Ovary (tissue), 3 donors: ENCODE measurements around the gene INS.

Experiments
- EP300 ChIP-seq: sonication (generic); formaldehyde crosslinking; IDR thresholded peaks from one replicate; pipeline ENCODE4 v1.6.1; 2017; ENCODE audit warnings: antibody characterized with exemption
- TF ChIP-seq, protein P1 (sequence below), 3 donors: fragments of 450-650 bp in 2 of 3; fragments of 200-600 bp in 1 of 3; IDR thresholded peaks; one replicate each; pipeline versions ENCODE4 v1.5.1 to v1.8.0; 2016 to 2022; ENCODE audit warnings: antibody characterized with exemption in 3 of 3, mild to moderate bottlenecking in 1 of 3
- donor health status: DM: no; HTN: no; CAD: no.

DNA sequence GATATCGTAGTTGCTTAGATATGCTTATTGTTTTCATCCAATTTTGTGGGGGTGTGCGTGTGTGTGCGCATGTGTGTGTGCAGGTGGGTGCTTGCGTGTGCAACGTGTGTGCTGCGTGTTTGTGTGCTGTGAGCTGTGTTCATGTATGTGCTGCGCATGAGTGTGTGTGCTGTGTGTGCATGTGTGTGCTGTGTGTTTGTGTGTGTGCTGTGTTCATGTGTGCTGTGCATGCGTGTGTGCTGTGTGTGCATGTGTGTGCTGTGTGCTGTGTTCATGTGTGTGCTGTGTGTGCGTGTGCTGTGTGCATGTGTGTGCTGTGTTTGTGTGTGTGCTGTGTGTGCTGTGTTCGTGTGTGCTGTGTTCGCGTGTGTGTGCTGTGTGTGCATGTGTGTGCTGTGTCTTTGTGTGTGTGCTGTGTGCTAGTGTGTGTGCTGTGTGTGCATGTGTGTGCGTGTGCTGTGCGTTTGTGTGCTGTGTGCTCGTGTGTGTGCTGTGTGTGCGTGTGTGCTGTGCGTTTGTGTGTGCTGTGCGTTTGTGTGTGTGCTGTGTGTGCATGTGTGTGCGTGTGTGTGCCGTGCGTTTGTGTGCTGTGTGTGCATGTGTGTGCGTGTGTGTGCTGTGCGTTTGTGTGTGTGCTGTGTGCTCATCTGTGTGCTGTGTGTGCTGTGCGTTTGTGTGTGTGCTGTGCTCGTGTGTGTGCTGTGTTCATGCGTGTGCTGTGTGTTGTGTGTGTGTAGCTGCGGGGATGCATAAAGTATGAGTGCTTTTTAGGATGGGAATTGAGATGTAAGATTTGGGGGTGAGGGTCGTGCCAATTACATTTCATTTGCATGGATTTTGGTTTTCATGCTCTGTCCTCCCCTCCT lies 29.4 kb downstream of the INS start:
- TF ChIP-seq, protein P1, sequence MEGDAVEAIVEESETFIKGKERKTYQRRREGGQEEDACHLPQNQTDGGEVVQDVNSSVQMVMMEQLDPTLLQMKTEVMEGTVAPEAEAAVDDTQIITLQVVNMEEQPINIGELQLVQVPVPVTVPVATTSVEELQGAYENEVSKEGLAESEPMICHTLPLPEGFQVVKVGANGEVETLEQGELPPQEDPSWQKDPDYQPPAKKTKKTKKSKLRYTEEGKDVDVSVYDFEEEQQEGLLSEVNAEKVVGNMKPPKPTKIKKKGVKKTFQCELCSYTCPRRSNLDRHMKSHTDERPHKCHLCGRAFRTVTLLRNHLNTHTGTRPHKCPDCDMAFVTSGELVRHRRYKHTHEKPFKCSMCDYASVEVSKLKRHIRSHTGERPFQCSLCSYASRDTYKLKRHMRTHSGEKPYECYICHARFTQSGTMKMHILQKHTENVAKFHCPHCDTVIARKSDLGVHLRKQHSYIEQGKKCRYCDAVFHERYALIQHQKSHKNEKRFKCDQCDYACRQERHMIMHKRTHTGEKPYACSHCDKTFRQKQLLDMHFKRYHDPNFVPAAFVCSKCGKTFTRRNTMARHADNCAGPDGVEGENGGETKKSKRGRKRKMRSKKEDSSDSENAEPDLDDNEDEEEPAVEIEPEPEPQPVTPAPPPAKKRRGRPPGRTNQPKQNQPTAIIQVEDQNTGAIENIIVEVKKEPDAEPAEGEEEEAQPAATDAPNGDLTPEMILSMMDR (IDR thresholded peaks at IDR 0.05), result no peak
- TF ChIP-seq EP300, result no peak
